Cardiac septum (tissue), 1 donor: Measurements from ENCODE around the gene COQ8A. TPM values are rescaled to one million over a fixed set of nuclear protein-coding genes. Genes with fewer than 3 reads are reported as not detected.

Experiments used
- DNase-seq: peaks from one replicate; pipeline ENCODE4 v3.0.0-alpha.2; 2020; ENCODE audit warnings: low spot score
- intact Hi-C: fragments of 100-400 bp; cut with DNase I; formaldehyde crosslinking; loops from one replicate; pipeline ENCODE4 v1.14.0; 2022
- total RNA-seq: library from RNA; stranded (reverse); fragmentation: NEBNext Ultra II Directional; extraction: Animal tissue kit (Norgen Biotek cat#: 25700); gene quantifications from one replicate; pipeline ENCODE4 v1.2.1, GENCODE V29; 2021
- donor health status: DM: no; HTN: no; CAD: no.

COQ8A gene
- total RNA-seq, 1 donor from 2014 or later = 168 TPM

GRCh38 chr1:226980565-226981385 is 40.7 kb downstream of the COQ8A start:
- no peak for DNase-seq
- intact Hi-C loops = no loop called here

- no peak for DNase-seq
- intact Hi-C loops = no loop called here
These were observed 41.3 kb downstream of the COQ8A start for GRCh38 chr1:226981386-226981817.

GRCh38 chr1:226981838-226982237 is 41.7 kb downstream of the COQ8A start:
- intact Hi-C loops = no loop called here
- DNase-seq = no peak

- no peak for DNase-seq
- intact Hi-C loops = no loop called here
These were observed 42.5 kb downstream of the COQ8A start for GRCh38 chr1:226982451-226983177.

GRCh38 chr1:226983247-226983991 is 43.3 kb downstream of the COQ8A start:
- intact Hi-C loops = no loop called here
- DNase-seq = no peak

- DNase-seq = no peak
- intact Hi-C loops = loop anchor here (2.0 kb wide), 1 partner anchor 63 kb away; no protein-coding TSS in a partner anchor
These were observed 43.9 kb downstream of the COQ8A start for GRCh38 chr1:226983992-226984364.

GRCh38 chr1:226984521-226985238 is 44.6 kb downstream of the COQ8A start:
- intact Hi-C loops = loop anchor here (2.0 kb wide), 1 partner anchor 64 kb away; no protein-coding TSS in a partner anchor
- DNase-seq = no peak

GRCh38 chr1:226985239-226985838 is 45.2 kb downstream of the COQ8A start:
- no peak for DNase-seq
- intact Hi-C loops = loop anchor here (2.0 kb wide), 1 partner anchor 65 kb away; no protein-coding TSS in a partner anchor

- no peak for DNase-seq
- intact Hi-C loops = loop anchor here (2.0 kb wide), 1 partner anchor 65 kb away; no protein-coding TSS in a partner anchor
These were observed 45.9 kb downstream of the COQ8A start for GRCh38 chr1:226985839-226986463.

- DNase-seq = no peak
- intact Hi-C loops = no loop called here
These were observed 46.5 kb downstream of the COQ8A start for GRCh38 chr1:226986496-226987178.

GRCh38 chr1:226987179-226987536 is 47.1 kb downstream of the COQ8A start:
- intact Hi-C loops = no loop called here
- no peak for DNase-seq

- intact Hi-C loops = no loop called here
- no peak for DNase-seq
These were observed 47.7 kb downstream of the COQ8A start for GRCh38 chr1:226987623-226988333.

GRCh38 chr1:226988334-226988666 is 48.2 kb downstream of the COQ8A start:
- no peak for DNase-seq

GRCh38 chr1:226989085-226989920 is 49.2 kb downstream of the COQ8A start:
- DNase-seq = no peak
- intact Hi-C loops = no loop called here

More at GRCh38 chr1:226988334-226988666, 48.2 kb downstream of the COQ8A start:
- intact Hi-C loops = no loop called here

GRCh38 chr1:226990133-226990716 is 50.1 kb downstream of the COQ8A start:
- no peak for DNase-seq
- intact Hi-C loops = no loop called here

GRCh38 chr1:226991920-226992319 is 51.8 kb downstream of the COQ8A start:
- no peak for DNase-seq
- intact Hi-C loops = no loop called here
